ENCODE data around the gene LACRT.
A peak's percentile ranks its signal among the peaks of the same experiment; 100 is the strongest.

LACRT gene

DNA sequence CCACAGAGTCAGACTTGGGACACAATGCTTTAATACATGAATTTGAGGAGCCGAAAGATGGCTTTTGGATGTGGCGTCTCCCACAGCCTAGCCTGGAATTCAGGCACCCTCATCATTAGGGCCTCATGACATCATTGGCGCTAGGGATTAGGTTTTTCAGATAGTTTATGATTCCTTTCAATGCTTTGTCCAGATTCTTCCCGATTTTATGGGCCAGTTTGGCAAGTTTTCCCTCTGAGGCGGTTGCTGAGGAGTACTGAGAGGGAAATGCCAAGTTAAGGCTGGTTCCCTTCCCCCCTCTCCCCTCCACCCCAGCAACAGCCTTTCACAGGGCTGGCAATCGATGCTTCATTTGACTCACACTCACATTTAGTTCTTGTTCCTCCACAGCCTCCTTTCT, 26.5 kb downstream of the LACRT start:
- TF ChIP-seq, protein P1, sequence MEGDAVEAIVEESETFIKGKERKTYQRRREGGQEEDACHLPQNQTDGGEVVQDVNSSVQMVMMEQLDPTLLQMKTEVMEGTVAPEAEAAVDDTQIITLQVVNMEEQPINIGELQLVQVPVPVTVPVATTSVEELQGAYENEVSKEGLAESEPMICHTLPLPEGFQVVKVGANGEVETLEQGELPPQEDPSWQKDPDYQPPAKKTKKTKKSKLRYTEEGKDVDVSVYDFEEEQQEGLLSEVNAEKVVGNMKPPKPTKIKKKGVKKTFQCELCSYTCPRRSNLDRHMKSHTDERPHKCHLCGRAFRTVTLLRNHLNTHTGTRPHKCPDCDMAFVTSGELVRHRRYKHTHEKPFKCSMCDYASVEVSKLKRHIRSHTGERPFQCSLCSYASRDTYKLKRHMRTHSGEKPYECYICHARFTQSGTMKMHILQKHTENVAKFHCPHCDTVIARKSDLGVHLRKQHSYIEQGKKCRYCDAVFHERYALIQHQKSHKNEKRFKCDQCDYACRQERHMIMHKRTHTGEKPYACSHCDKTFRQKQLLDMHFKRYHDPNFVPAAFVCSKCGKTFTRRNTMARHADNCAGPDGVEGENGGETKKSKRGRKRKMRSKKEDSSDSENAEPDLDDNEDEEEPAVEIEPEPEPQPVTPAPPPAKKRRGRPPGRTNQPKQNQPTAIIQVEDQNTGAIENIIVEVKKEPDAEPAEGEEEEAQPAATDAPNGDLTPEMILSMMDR (IDR thresholded peaks at IDR 0.05; ENCODE audit: low read depth, low read length) = no peak
- no peak for DNase-seq (ENCODE audit: extremely low read depth, low read depth)

DNA sequence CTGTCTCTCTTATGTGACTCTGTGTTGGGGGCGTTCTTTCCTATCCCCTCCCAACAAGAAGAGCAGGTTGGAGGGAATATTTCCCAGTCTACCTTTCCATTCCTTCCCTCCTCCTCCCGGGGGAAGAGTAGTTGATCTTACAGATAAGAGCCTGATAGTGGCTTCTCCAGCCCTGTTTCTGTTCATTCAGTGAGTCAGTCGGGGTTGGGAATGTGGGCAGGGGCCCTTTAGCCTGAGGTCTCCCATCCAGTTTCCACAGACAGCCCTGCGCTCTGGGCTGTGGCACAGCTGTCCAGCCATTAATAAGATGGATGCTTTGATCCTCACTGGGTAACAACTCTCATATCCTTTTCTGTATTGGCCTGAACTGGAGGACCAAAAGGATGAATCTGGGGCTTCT, 28.1 kb downstream of the LACRT start:
- TF ChIP-seq, protein P1 (IDR thresholded peaks at IDR 0.05; ENCODE audit: low read depth, low read length) = no peak
- no peak for DNase-seq (ENCODE audit: extremely low read depth, low read depth)

DNA sequence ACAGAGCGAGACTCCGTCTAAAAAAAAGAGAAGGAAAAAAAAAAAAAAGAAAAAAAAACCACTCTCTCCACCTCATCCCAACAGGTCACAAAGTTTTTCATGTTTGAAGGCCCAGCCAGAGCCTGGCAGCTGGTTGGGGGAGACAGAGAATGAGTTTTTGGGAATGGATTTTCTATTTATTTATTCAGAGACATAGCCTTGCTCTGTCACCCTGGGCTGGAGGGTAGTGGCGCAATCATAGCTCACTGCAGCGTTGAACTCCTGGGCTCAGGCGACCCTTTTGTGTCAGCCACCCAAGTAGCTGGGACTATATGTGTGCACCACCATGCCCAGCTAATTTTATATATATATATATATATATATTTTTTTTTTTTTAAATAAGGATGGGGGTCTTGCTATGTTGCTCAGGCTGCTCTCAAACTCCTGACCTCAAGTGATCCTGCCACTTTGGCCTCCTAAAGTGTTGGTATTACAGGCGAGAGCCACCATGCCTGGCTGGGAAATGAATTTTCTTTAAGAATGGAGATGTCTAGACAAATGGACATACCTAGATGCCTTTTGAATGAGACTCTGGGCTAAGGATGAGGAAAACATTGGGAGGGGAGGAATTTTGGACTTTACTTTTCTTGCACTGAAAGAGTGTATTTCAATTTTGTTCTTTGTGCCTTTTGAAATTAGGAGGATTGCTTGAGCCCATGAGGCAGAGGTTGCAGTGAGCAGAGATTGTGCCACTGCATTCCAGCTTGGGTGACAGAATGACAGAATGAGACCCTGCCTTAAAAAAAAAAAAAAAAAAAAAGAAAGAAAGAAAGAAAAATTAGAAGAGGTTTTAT, 29.3 kb downstream of the LACRT start:
- TF ChIP-seq, protein P1 (IDR thresholded peaks at IDR 0.05; ENCODE audit: low read depth, low read length) = no peak

DNA sequence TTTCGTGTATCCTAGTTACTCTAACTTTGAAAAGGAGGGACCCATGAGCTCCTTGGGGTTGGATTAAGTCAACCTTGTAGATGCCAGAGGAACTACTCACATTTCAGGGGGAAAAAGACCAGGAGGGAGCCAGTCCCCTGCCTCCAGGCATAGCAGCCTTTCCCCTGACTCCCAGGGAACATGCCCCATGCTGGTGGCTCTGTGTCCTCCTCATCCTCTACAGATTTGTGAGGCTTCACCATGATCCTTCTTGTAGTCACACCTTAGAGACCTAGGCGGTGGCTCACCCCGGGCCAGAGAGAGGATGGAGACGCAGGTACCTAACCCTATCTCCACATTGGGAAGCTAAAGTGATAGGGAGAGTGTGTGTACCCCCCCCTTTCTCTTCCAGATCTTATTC, 30.3 kb downstream of the LACRT start:
- DNase-seq (ENCODE audit: extremely low read depth, low read depth) = no peak
- TF ChIP-seq, protein P1 (IDR thresholded peaks at IDR 0.05; ENCODE audit: low read depth, low read length) = no peak

More for the DNA sequence above, 29.3 kb downstream of the LACRT start:
- no peak for DNase-seq (ENCODE audit: extremely low read depth, low read depth)

DNA sequence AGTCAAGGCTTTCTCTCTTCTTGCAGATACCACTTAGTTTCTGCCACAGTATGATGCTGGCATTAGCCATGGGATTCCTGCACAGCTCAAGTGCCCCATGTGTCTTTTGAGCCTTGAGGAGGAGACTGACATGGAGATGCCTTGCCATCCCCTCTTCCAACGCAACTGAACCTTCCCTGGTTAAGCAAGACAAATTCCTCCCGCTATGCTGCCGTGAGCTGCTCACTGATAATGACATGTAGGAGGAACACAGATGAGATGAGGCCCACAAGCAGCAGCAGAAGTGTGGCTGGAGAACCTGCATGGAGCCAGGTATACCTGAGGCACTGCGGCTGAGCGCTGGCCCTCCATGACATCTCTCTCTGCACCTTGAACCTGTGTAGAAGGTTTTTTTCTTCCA, 30.8 kb downstream of the LACRT start:
- TF ChIP-seq, protein P1 (IDR thresholded peaks at IDR 0.05; ENCODE audit: low read depth, low read length) = no peak
- DNase-seq (ENCODE audit: extremely low read depth, low read depth) = no peak

DNA sequence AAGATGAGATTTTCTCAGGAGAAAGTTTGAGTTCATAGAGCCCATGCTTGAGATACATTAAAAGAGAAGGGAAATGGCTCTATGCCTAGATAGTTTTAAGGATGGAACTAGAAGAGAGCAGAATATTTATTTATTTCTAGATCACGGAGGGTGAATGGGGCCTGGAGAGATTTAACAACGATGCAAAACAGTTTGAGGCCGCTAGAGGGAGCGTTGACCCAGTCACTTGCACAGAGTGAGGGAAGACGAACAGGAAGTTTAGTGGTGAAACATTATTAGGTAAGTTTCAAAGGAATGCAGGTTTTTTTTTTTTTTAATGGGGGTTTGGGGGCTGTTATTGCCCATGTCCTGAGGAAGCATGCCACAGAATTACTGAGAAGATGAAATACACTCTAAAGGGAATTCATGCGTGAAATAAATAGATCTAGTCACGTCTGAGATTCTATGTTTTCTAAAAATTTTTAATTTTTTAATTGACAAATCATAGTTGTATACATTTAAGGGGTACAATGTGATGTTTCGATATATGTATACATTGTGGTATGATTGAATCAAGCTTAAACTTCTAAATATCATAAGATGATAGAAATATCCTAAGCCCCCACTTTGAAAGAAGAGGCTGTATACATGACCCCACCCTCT, 31.4 kb downstream of the LACRT start:
- no peak for DNase-seq (ENCODE audit: extremely low read depth, low read depth)
- TF ChIP-seq, protein P1 (IDR thresholded peaks at IDR 0.05; ENCODE audit: low read depth, low read length) = peak; percentile 84

DNA sequence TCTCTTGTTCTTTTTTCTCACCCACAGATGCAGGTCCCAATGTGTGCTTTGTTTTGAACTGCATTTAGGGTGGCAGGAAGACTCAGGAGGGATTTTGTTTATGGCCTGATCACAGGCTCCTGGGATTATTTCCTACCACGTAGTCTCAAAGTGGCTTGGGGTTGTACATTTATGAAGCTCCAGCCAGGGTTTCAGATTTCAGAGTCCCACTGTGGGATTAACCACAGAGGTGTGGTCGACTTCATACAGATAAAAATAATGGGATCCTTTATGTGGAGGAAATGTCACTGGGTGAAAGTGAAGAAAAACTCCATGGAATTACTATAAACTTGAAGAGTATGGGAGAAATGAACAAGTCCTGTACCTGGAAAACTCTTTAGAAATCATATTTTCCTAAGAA, 32.0 kb downstream of the LACRT start:
- no peak for DNase-seq (ENCODE audit: extremely low read depth, low read depth)
- TF ChIP-seq, protein P1 (IDR thresholded peaks at IDR 0.05; ENCODE audit: low read depth, low read length) = no peak

All from AG09319 (cell line).